Nephron (organoid): ENCODE results near the gene PACRG.

ENCODE experiments used
- H3K27ac Mint-ChIP-seq, 3 experiments: 2 replicates each; pipeline ENCODE4 v1.8.0; 2020; ENCODE audit warnings: mixed read lengths in 3 of 3, mild to moderate bottlenecking in 2 of 3, moderate library complexity in 1 of 3
- H3K27me3 Mint-ChIP-seq: 2 replicates; pipeline ENCODE4 v1.8.0; 2021; ENCODE audit warnings: low read depth, mild to moderate bottlenecking, moderate library complexity, mixed read lengths
- H3K36me3 Mint-ChIP-seq: 2 replicates; pipeline ENCODE4 v1.8.0; 2020; ENCODE audit warnings: low read depth, mixed read lengths
- H3K4me1 Mint-ChIP-seq: 2 replicates; pipeline ENCODE4 v1.8.0; 2020; ENCODE audit warnings: mixed read lengths
- H3K4me3 Mint-ChIP-seq, 3 experiments: 2 replicates each; pipeline ENCODE4 v1.8.0; 2020; ENCODE audit warnings: mild to moderate bottlenecking in 3 of 3, mixed read lengths in 3 of 3, moderate library complexity in 2 of 3
- H3K9me3 Mint-ChIP-seq: 2 replicates; pipeline ENCODE4 v1.8.0; 2020; ENCODE audit warnings: mixed read lengths
- CTCF ChIP-seq, 3 experiments: fragments of 200-600 bp; sonication (generic); IDR thresholded peaks; one replicate each; pipeline ENCODE4 v1.5.0; 2021; ENCODE audit warnings: antibody characterized with exemption in 3 of 3; ENCODE audit not compliant: unreplicated experiment in 3 of 3

The PACRG gene

GRCh38 chr6:163281634-163282033 lies 553.9 kb downstream of the PACRG start:
- no peak for TF ChIP-seq CTCF (IDR thresholded peaks at IDR 0.05; ENCODE audit: unreplicated experiment in 3 of 3)

GRCh38 chr6:163282672-163283071 lies 554.9 kb downstream of the PACRG start:
- Mint-ChIP-seq H3K9me3 (peaks cover 13% of the 10 kb centered on the region), H3K4me3 (no peak overlapping the region), H3K4me1 (peaks cover 10% of the 10 kb centered on the region), H3K36me3 (no peaks in the 10 kb centered on the region), H3K27ac (no peak overlapping the region), H3K27me3 (no peaks in the 10 kb centered on the region)
- TF ChIP-seq CTCF (IDR thresholded peaks at IDR 0.05; ENCODE audit: unreplicated experiment in 3 of 3), result no peak

More at GRCh38 chr6:163281634-163282033, 553.9 kb downstream of the PACRG start:
- Mint-ChIP-seq H3K4me3 (no peak overlapping the region), H3K27me3 (no peaks in the 10 kb centered on the region), H3K36me3 (no peaks in the 10 kb centered on the region), H3K4me1 (peaks cover 10% of the 10 kb centered on the region), H3K9me3 (peaks cover 13% of the 10 kb centered on the region), H3K27ac (no peak overlapping the region)

- H3K4me1 Mint-ChIP-seq, result peaks cover 10% of the 10 kb centered on the region
- no peak overlapping the region for H3K4me3 Mint-ChIP-seq
- no peaks in the 10 kb centered on the region for H3K36me3 Mint-ChIP-seq
- H3K9me3 Mint-ChIP-seq, result peaks cover 7% of the 10 kb centered on the region
- H3K27me3 Mint-ChIP-seq, result no peaks in the 10 kb centered on the region
- no peak for TF ChIP-seq CTCF (IDR thresholded peaks at IDR 0.05; ENCODE audit: unreplicated experiment in 3 of 3)
- H3K27ac Mint-ChIP-seq, result no peak overlapping the region
Observed at GRCh38 chr6:163284151-163284550, 556.4 kb downstream of the PACRG start.

DNA sequence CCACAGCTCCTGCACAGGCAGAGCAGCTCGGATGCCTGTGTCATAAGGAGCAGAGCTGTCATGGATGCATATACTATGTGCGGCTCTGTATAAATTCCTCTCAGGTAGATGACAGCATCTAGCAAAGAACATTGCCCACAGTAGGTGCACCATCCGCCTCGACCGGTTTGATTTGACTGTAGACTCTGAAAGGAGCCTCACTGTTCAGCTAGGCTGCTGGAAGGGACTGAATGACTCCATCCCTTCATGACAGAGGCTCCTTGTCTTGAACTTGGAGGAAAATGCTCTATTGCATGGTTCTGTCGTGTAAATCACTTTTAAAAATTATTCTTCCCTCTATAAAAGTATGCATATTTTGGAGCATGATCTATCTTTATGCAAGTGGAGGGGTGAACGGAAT lies 557.9 kb downstream of the PACRG start:
- H3K4me1 Mint-ChIP-seq, result peaks cover 10% of the 10 kb centered on the region
- H3K36me3 Mint-ChIP-seq, result no peaks in the 10 kb centered on the region
- no peak overlapping the region for H3K27ac Mint-ChIP-seq
- no peak overlapping the region for H3K4me3 Mint-ChIP-seq
- no peaks in the 10 kb centered on the region for H3K27me3 Mint-ChIP-seq
- H3K9me3 Mint-ChIP-seq, result no peaks in the 10 kb centered on the region
- TF ChIP-seq CTCF (IDR thresholded peaks at IDR 0.05; ENCODE audit: unreplicated experiment in 3 of 3), result no peak

DNA sequence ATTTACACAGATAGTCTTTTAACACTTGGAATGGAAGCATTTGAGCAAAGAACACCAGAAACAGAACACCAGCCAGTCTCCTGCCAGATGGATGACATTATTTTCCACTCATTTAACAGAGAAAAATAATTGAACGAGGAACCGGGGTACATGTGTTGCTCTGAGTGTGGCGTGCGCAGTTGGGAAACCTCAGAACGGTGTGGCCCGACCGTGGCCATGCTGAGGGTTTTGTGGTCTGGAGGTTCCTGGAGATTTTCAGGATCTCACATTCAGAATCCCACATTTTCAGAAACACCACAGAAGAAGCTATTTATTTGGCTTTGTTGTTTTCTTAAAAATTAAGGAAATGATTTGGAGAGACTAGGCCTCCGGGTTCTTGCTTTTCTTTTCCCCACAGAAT lies 559.9 kb downstream of the PACRG start:
- no peak overlapping the region for H3K4me3 Mint-ChIP-seq
- peaks cover 5% of the 10 kb centered on the region for H3K27me3 Mint-ChIP-seq
- no peak overlapping the region for H3K27ac Mint-ChIP-seq
- no peaks in the 10 kb centered on the region for H3K9me3 Mint-ChIP-seq
- no peak for TF ChIP-seq CTCF (IDR thresholded peaks at IDR 0.05; ENCODE audit: unreplicated experiment in 3 of 3)
- no peaks in the 10 kb centered on the region for H3K36me3 Mint-ChIP-seq
- peaks cover 18% of the 10 kb centered on the region for H3K4me1 Mint-ChIP-seq

DNA sequence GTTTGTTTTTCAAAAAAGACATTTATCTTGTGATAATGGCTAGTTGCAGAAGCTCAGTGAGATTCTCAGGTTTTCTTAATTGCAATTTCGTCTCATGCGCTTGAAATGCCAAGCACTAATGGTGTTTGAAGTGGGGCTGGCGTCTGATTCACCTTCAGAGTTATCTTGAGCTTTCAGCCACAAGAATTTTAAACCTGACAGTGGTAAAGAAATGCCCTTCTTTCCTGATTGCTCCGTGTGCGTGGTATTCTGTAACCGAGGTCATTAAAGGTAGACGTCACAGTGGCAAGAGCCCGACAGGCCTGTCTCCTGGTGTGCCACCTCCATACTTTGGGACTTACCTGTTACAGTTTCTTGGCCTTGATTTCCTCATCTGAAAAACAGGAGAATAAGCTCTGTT lies 560.3 kb downstream of the PACRG start:
- H3K4me1 Mint-ChIP-seq, result peaks cover 18% of the 10 kb centered on the region
- no peaks in the 10 kb centered on the region for H3K36me3 Mint-ChIP-seq
- no peak overlapping the region for H3K4me3 Mint-ChIP-seq

More for the DNA sequence above, 560.3 kb downstream of the PACRG start:
- H3K9me3 Mint-ChIP-seq, result no peaks in the 10 kb centered on the region
- H3K27me3 Mint-ChIP-seq, result peaks cover 5% of the 10 kb centered on the region
- H3K27ac Mint-ChIP-seq, result no peak overlapping the region
- no peak for TF ChIP-seq CTCF (IDR thresholded peaks at IDR 0.05; ENCODE audit: unreplicated experiment in 3 of 3)
